Lung (tissue), 12 donors: ENCODE results near the gene RAP1GAP2. TPM values are rescaled to one million over a fixed set of nuclear protein-coding genes. Genes with fewer than 3 reads are reported as not detected.

Source experiments
- ATAC-seq: fragments of 200-7000 bp; cut with Tn5 transposase; one replicate; pipeline ENCODE4 v1.9.1; 2020; ENCODE audit warnings: moderate number of reproducible peaks; ENCODE audit not compliant: insufficient read depth, low FRiP score
- DNase-seq, 3 donors: peaks; one replicate each; pipeline ENCODE4 v3.0.0-alpha.2; 2013 to 2017
- H3K27ac ChIP-seq, 2 donors: one replicate each; pipeline ENCODE4 v1.5.1; 2013; ENCODE audit warnings: mild to moderate bottlenecking in 2 of 2, moderate library complexity in 2 of 2, control low read depth in 1 of 2, inconsistent platforms in 1 of 2, low read depth in 1 of 2, low read length in 1 of 2
- H3K27me3 ChIP-seq, 3 donors: one replicate each; pipeline ENCODE4 v1.5.1; 2013; ENCODE audit warnings: low read length in 2 of 3; ENCODE audit not compliant: control insufficient read depth in 3 of 3, insufficient read depth in 3 of 3
- H3K36me3 ChIP-seq, 4 donors: one replicate each; pipeline ENCODE4 v1.5.1; 2013; ENCODE audit warnings: low read length in 4 of 4, mild to moderate bottlenecking in 1 of 4, moderate library complexity in 1 of 4; ENCODE audit not compliant: control insufficient read depth in 4 of 4, insufficient read depth in 4 of 4
- H3K4me1 ChIP-seq, 5 donors: one replicate each; pipeline ENCODE4 v1.5.1; 2013; ENCODE audit warnings: low read length in 5 of 5, mild to moderate bottlenecking in 2 of 5, moderate library complexity in 1 of 5; ENCODE audit not compliant: control insufficient read depth in 5 of 5, insufficient read depth in 5 of 5
- H3K4me3 ChIP-seq: one replicate; pipeline ENCODE4 v1.5.1; 2013; ENCODE audit warnings: mild to moderate bottlenecking, control low read depth, moderate library complexity
- H3K9ac ChIP-seq, 2 donors: one replicate each; pipeline ENCODE4 v1.5.1; 2013; ENCODE audit warnings: low read length in 2 of 2, control low read depth in 1 of 2; ENCODE audit not compliant: insufficient read depth in 1 of 2
- H3K9me3 ChIP-seq, 4 donors: one replicate each; pipeline ENCODE4 v1.5.1; 2013; ENCODE audit warnings: low read length in 3 of 4, mild to moderate bottlenecking in 1 of 4, moderate library complexity in 1 of 4; ENCODE audit not compliant: control insufficient read depth in 4 of 4, insufficient read depth in 3 of 4
- WGBS, 2 donors: extraction: QIAGEN DNeasy Blood & Tissue Kit; methylation state at CpG; one replicate each; pipeline ENCODE4 v1.1.7; 2013; 5-methylcytosine and 5-hydroxymethylcytosine counted together
- polyA plus RNA-seq, 2 donors: library from polyadenylated mRNA; stranded (reverse); fragments of 200-250 nt; gene quantifications; one replicate each; pipeline ENCODE4 v1.2.1, GENCODE V29; 2013
- total RNA-seq, 2 donors: library from RNA; depleted of rRNA in 1 of 2; stranded (reverse); fragments of >200 nt in 1 of 2; gene quantifications; one replicate each; pipeline ENCODE4 v1.2.1, GENCODE V29; 2014 to 2021
- TF ChIP-seq, protein P1 (sequence below): IDR thresholded peaks from 2 replicates; pipeline ENCODE4 v1.5.1; 2012; ENCODE audit warnings: mild to moderate bottlenecking; ENCODE audit errors: control extremely low read depth, extremely low read depth
- donor health status: control.
- donor health status: control.
- donor health status: Bipolar disorder and iron deficiency.
- donor health status: healthy.
- donor health status: DM: yes; HTN: yes; CAD: no.

The RAP1GAP2 gene
- total and polyA plus RNA-seq, 4 donors: 5.3 to 16.7 (median 6.0) TPM

DNA sequence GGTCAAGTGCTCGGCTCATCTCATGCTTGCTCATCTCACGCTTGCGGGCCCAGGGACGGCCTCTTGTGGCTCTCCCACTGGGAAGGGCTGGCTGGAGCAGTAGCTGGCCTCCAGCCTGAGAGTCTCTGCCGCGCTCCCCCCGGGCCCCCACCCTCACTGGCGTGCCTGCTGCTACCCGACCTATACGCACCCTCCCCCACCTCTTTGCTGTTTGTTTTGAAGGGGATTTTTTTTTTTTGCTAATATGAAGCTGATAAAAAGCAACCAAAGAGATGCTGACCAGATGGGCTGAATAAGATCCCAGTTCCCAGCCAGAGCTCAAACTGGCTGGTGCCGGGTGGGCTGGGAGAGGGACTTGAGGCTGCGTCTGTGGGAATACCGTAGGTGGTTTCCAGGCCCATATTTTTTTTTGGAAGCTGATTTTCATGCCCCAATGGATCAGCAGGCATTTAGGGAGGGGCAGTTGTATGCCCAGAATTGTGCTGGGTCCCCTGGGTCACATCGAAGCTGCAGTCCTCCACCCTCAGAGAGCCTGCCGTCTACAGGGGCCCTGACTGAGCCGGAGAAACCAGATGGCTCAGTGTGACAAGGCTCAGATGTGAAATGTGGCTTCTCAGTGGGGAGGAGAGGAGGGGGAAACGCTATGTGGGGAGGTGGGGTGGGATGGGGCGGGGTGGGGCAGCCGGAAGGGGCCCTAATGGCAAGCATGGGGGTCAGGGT is 115.0 kb downstream of the RAP1GAP2 start:
- Histone ChIP-seq H3K4me3 (no peak overlapping the region), H3K36me3 (no peaks in the 10 kb centered on the region), H3K4me1 (no peaks in the 10 kb centered on the region), H3K27me3 (no peaks in the 10 kb centered on the region), H3K9ac (no peak overlapping the region), H3K27ac (no peak overlapping the region), H3K9me3 (peaks cover 0 to 3% (median 0%) of the 10 kb centered on the region in 4 donors)
- ATAC-seq: no peak
- WGBS, 2 donors: 68 to 70% methylated on average over 19 of the region's 19 CpGs
- TF ChIP-seq, protein P1, sequence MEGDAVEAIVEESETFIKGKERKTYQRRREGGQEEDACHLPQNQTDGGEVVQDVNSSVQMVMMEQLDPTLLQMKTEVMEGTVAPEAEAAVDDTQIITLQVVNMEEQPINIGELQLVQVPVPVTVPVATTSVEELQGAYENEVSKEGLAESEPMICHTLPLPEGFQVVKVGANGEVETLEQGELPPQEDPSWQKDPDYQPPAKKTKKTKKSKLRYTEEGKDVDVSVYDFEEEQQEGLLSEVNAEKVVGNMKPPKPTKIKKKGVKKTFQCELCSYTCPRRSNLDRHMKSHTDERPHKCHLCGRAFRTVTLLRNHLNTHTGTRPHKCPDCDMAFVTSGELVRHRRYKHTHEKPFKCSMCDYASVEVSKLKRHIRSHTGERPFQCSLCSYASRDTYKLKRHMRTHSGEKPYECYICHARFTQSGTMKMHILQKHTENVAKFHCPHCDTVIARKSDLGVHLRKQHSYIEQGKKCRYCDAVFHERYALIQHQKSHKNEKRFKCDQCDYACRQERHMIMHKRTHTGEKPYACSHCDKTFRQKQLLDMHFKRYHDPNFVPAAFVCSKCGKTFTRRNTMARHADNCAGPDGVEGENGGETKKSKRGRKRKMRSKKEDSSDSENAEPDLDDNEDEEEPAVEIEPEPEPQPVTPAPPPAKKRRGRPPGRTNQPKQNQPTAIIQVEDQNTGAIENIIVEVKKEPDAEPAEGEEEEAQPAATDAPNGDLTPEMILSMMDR: no peak
- no peak for DNase-seq

- DNase-seq (no peak), ATAC-seq (no peak)
- peaks cover 0 to 3% (median 0%) of the 10 kb centered on the region in 4 donors for H3K9me3 ChIP-seq
- 72 to 76% methylated on average over 10 of the region's 10 CpGs for WGBS, 2 donors
- no peaks in the 10 kb centered on the region for H3K4me1 ChIP-seq
- no peaks in the 10 kb centered on the region for H3K27me3 ChIP-seq
- H3K36me3 ChIP-seq: no peaks in the 10 kb centered on the region
- no peak overlapping the region for H3K27ac ChIP-seq
- no peak overlapping the region for H3K4me3 ChIP-seq
- TF ChIP-seq, protein P1: no peak
- H3K9ac ChIP-seq: no peak overlapping the region
Observed at GRCh38 chr17:2911755-2912111, 115.5 kb downstream of the RAP1GAP2 start.

DNA sequence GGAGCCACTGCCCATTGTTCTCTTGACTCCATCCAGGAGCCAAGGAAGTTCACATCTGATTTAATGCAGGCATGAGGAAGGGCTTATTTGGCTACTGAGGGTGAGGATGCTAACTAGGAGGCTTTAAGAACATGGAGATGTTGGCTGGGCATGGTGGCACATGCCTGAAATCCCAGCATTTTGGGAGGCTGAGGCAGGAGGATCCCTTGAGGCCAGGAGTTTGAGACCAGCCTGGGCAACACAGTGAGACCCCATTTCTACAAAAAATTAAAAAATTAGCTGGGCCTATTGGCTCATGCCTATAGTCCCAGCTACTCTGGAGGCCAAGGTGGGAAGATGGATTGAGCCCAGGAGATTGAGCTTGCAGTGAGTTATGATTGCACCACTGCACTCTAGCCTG is 116.5 kb downstream of the RAP1GAP2 start:
- H3K9me3 ChIP-seq: no peaks in the 10 kb centered on the region
- no peaks in the 10 kb centered on the region for H3K4me1 ChIP-seq
- no peaks in the 10 kb centered on the region for H3K36me3 ChIP-seq
- H3K27me3 ChIP-seq: no peaks in the 10 kb centered on the region
- TF ChIP-seq, protein P1: no peak
- no peak for ATAC-seq
- DNase-seq: no peak
- no peak overlapping the region for H3K4me3 ChIP-seq
- no peak overlapping the region for H3K9ac ChIP-seq
- H3K27ac ChIP-seq: no peak overlapping the region

GRCh38 chr17:2916461-2916860 is 120.2 kb downstream of the RAP1GAP2 start:
- 94 to 95% methylated on average over 11 of the region's 11 CpGs for WGBS, 2 donors
- no peaks in the 10 kb centered on the region for H3K9me3 ChIP-seq
- no peaks in the 10 kb centered on the region for H3K27me3 ChIP-seq
- ATAC-seq: no peak
- H3K4me1 ChIP-seq: no peaks in the 10 kb centered on the region
- H3K27ac ChIP-seq: no peak overlapping the region
- H3K4me3 ChIP-seq: no peak overlapping the region
- no peaks in the 10 kb centered on the region for H3K36me3 ChIP-seq
- no peak overlapping the region for H3K9ac ChIP-seq
- no peak for DNase-seq
- TF ChIP-seq, protein P1: no peak
